CD4-positive, alpha-beta T cell treated with Interleukin-12 subunit alpha and Interleukin-12 subunit beta, for 1 hour (primary cell): ENCODE results near the gene TPM4.
A peak's percentile ranks its signal among the peaks of the same experiment; 100 is the strongest.
"Not testable (repeated sequence)": the region's sequence is repeated elsewhere in the genome, so short reads cannot be mapped to it uniquely, and the experiment has no call there.

ENCODE experiments used
- DNase-seq: peaks from one replicate; pipeline ENCODE4 v3.0.0-alpha.2; 2020

The TPM4 gene

GRCh38 chr19:16074488-16075365 is 1.6 kb upstream of the TPM4 start:
- no peak for DNase-seq

DNA sequence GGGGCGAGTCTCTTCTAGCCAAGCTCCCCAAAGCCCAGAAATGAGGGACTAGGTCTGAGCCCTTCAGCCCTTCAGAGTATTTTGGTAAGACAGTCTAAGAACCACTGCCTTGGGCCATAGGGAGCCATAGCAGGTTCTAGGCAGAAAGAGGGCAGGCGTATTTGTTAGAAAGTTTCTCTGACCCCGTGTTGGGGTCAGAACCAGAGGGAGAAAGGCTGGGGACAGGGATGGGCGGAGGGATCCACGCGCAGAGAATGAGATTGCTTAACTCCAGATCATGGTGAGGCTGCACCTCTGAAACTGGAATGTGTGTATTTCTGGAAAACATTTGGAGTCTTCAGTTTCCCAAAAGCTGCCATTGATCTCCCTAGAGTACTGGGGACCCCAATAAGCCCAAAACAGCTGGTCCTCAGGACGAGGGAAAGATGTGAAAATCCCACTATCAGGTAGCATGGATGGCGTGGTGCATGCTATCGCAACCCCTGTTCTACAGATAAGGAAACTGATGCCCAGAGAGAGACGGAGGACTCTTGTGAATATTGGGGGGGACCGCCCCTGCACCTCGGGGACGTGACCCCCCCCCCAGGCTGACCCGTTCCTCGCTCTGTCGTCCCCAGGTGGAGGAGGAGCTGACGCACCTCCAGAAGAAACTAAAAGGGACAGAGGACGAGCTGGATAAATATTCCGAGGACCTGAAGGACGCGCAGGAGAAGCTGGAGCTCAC is 703 bp upstream of the TPM4 start:
- DNase-seq, result no peak

- DNase-seq, result peak; percentile 32
Measured at GRCh38 chr19:16076958-16077611, 790 bp downstream of the TPM4 start.

GRCh38 chr19:16077984-16078758 is 1.9 kb downstream of the TPM4 start:
- DNase-seq, result no peak

GRCh38 chr19:16078759-16079707 is 2.7 kb downstream of the TPM4 start:
- DNase-seq, result peak; percentile 89

GRCh38 chr19:16084067-16084685 is 7.9 kb downstream of the TPM4 start:
- no peak for DNase-seq

- no peak for DNase-seq
Measured at GRCh38 chr19:16085115-16085514, 8.8 kb downstream of the TPM4 start.

- DNase-seq, result not testable (repeated sequence)
Measured at GRCh38 chr19:16087404-16087803, 11.1 kb downstream of the TPM4 start.

- no peak for DNase-seq
Measured at GRCh38 chr19:16087940-16088339, 11.6 kb downstream of the TPM4 start.

DNA sequence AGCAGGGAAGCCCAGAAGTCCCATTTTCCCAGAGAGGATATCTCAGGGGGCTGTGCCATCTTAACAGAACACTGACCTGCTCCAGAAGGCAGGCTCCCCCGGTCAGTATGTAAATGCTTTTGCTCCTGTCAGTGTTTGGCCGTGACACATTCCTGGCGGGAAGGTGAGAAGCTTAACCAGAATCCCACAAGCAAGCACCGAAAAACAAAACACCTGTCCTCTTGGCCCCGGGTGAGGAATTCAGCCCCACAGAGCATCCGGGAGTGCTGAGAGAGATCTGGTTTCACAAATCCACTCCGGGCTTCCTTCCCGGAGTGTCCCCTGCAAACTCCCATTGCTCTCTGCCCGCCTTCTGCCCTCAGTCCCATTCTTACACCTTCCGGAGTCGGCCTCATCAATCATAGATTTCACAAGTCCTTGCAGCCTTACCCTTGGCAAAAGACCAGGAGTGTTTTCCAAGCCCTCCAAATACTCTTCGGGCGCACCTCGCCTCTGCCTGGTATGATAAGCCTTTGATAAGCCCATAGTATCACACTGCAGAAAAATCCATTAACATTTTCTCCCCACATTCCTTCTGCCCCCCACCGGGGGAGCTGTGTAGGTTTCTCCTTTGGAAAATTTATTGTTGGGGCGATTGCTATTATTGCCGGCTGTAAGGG is 12.2 kb downstream of the TPM4 start:
- no peak for DNase-seq

GRCh38 chr19:16089010-16089846 is 12.9 kb downstream of the TPM4 start:
- no peak for DNase-seq

- DNase-seq, result no peak
Measured at GRCh38 chr19:16091546-16092475, 15.5 kb downstream of the TPM4 start.

GRCh38 chr19:16094360-16095070 is 18.2 kb downstream of the TPM4 start:
- no peak for DNase-seq

DNA sequence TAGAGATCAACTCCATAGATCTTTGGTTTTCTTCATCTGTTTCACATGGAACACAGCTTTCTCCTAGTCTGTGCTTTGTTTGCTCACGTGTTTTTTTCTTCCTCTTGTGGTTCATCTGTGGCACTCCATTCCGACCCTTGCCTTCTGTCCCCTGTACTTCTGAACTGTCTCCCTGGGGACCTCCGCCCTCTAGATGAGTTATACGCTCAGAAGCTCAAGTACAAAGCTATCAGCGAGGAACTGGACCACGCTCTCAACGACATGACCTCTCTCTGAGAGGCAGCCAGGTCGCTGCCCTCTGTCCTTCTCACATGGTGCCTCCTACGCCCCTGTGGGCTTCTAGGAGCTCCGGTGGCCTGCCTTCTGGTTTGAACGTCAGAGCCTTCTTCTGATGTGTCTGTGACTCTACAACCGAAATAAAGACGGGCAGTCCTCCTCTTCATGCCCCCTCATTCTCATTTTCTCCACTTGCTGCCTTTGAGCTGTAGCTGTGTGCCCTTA is 18.8 kb downstream of the TPM4 start:
- no peak for DNase-seq

DNA sequence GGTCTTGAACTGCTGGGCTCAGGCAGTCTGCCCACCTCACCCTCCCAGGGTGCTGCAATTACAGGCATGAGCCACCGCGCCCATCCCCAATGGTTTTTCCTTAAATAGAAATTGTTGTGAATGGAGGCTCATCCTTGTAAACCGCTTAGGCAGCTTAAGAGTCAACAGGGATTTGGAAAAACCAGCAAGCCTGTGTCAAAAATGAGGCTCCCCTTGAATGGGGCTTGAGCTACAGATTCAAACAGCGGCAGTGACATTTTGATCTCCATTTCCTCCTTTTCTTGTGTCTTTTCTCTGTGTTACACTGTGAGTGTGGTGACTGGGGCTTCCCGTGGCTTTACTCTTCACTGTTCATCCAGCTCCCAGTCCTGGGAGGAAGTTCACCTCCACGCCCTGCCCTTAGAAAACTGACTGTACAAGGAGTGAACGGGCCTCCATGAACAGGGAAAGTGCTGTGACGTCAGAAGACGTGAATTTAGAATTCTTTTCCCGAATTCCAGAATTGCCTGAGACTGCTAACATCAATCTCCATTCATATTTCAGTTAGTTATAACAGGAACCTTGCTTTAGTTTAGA is 20.1 kb downstream of the TPM4 start:
- DNase-seq, result no peak

DNA sequence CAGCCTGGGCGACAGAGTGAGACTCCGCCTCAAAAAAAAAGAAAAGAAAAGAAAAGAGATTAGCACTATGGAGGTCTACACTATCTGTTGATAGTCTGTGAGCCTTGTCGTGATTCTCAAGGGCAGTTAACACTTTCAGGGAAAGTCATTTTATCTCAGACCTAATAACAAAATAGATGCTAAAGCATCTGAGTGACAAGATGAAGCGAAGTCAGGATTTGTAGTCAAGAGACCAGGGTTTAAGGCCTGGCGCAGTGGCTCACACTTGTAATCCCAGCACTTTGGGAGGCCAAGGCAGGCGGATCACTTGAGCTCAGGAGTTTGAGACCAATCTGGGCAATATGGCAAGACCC is 22.1 kb downstream of the TPM4 start:
- no peak for DNase-seq

GRCh38 chr19:16098821-16099220 is 22.5 kb downstream of the TPM4 start:
- no peak for DNase-seq
